Measurements from ENCODE around the gene SERPINA1. TPM values are rescaled to one million over a fixed set of nuclear protein-coding genes. Genes with fewer than 3 reads are reported as not detected.
A peak's percentile ranks its signal among the peaks of the same experiment; 100 is the strongest.

SERPINA1 gene
- total and polyA plus RNA-seq, 2 of the 13 experiments (the other 11 are each of a cell fraction or from before 2014, with no cell fraction given) = 3,266 to 11,015 TPM

DNA sequence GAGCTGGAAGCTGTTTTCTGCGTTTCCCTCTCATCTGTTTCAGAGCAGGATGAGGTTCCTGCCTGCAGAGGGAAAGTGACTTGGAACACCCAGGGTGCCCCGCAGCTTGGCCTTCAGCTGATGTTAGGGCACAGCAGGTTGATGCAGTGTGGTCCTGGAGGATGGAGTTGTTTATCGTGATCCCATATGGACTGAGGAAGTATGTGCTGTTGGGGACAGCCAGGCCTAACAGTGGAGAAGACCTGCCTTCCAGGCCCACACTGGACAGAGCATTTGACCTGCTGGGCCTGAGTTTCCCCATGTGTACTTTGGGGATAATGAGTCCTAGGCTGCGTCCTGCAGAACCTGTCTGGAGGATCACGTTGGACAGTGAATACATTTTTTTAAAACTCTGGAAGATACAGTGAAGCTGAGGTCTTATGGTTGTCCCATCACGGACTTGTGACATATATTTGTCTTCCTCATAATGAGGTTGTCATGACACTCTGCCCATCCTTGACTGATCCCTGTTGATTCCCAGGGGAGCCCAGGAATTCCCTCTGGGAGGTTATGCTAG lies 12.8 kb downstream of the SERPINA1 start (continued):
- no peak for TF ChIP-seq ZNF7 (CRISPR knock-in tag; IDR thresholded peaks at IDR 0.05)
- TF ChIP-seq ZNF431 (CRISPR knock-in tag; IDR thresholded peaks at IDR 0.05; ENCODE audit: borderline replicate concordance, low read depth) = no peak
- peak; percentile 6; the same call in 1 of the 2 replicates for TF ChIP-seq STAG1 (CRISPR knock-in tag; IDR thresholded peaks at IDR 0.05)
- 0 out of 2 replicates have a peak, but pooled peaks have one; percentile 11 for TF ChIP-seq NKX3-1 (CRISPR knock-in tag; IDR thresholded peaks at IDR 0.05)
- TF ChIP-seq ZNF772 (CRISPR knock-in tag; IDR thresholded peaks at IDR 0.05) = 0 out of 2 replicates have a peak, but pooled peaks have one; percentile 30
- no peak for TF ChIP-seq TARDBP (CRISPR knock-in tag; IDR thresholded peaks at IDR 0.05)
- TF ChIP-seq CC2D1A (CRISPR knock-in tag; IDR thresholded peaks at IDR 0.05) = 0 out of 2 replicates have a peak, but pooled peaks have one; percentile 27
- 0 out of 2 replicates have a peak, but pooled peaks have one; percentile 16 for TF ChIP-seq KMT2A (CRISPR knock-in tag; IDR thresholded peaks at IDR 0.05)
- TF ChIP-seq ARID2 (CRISPR knock-in tag; IDR thresholded peaks at IDR 0.05; ENCODE audit: borderline replicate concordance) = peak; percentile 71; the same call in 1 of the 2 replicates
- TF ChIP-seq, protein P1, sequence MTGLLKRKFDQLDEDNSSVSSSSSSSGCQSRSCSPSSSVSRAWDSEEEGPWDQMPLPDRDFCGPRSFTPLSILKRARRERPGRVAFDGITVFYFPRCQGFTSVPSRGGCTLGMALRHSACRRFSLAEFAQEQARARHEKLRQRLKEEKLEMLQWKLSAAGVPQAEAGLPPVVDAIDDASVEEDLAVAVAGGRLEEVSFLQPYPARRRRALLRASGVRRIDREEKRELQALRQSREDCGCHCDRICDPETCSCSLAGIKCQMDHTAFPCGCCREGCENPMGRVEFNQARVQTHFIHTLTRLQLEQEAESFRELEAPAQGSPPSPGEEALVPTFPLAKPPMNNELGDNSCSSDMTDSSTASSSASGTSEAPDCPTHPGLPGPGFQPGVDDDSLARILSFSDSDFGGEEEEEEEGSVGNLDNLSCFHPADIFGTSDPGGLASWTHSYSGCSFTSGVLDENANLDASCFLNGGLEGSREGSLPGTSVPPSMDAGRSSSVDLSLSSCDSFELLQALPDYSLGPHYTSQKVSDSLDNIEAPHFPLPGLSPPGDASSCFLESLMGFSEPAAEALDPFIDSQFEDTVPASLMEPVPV (CRISPR knock-in tag; IDR thresholded peaks at IDR 0.05) = 0 out of 2 replicates have a peak, but pooled peaks have one; percentile 17
- peak; percentile 56; the same call in 1 of the 2 replicates for TF ChIP-seq YEATS4 (CRISPR knock-in tag; IDR thresholded peaks at IDR 0.05; ENCODE audit: borderline replicate concordance)
- TF ChIP-seq ZNF282 (IDR thresholded peaks at IDR 0.05; ENCODE audit: partially characterized antibody) = no peak
- TF ChIP-seq ZNF296 (CRISPR knock-in tag; conservative IDR thresholded peaks at IDR 0.05) = no peak
- TF ChIP-seq, protein P2, sequence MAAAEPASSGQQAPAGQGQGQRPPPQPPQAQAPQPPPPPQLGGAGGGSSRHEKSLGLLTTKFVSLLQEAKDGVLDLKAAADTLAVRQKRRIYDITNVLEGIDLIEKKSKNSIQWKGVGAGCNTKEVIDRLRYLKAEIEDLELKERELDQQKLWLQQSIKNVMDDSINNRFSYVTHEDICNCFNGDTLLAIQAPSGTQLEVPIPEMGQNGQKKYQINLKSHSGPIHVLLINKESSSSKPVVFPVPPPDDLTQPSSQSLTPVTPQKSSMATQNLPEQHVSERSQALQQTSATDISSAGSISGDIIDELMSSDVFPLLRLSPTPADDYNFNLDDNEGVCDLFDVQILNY (CRISPR knock-in tag; conservative IDR thresholded peaks at IDR 0.05) = 0 out of 2 replicates have a peak, but pooled peaks have one; percentile 15
- 0 out of 2 replicates have a peak, but pooled peaks have one; percentile 4 for TF ChIP-seq ATF1 (CRISPR knock-in tag; IDR thresholded peaks at IDR 0.05)
- TF ChIP-seq ZNF160 (CRISPR knock-in tag; IDR thresholded peaks at IDR 0.05) = no peak
- no peak for TF ChIP-seq IRX3 (CRISPR knock-in tag; IDR thresholded peaks at IDR 0.05; ENCODE audit: borderline replicate concordance, low read depth)
- TF ChIP-seq, protein P3, sequence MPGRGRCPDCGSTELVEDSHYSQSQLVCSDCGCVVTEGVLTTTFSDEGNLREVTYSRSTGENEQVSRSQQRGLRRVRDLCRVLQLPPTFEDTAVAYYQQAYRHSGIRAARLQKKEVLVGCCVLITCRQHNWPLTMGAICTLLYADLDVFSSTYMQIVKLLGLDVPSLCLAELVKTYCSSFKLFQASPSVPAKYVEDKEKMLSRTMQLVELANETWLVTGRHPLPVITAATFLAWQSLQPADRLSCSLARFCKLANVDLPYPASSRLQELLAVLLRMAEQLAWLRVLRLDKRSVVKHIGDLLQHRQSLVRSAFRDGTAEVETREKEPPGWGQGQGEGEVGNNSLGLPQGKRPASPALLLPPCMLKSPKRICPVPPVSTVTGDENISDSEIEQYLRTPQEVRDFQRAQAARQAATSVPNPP (CRISPR knock-in tag; IDR thresholded peaks at IDR 0.05) = 0 out of 2 replicates have a peak, but pooled peaks have one; percentile 25
- no peak for TF ChIP-seq ZNF674 (CRISPR knock-in tag; IDR thresholded peaks at IDR 0.05; ENCODE audit: low read depth)
- peak; percentile 49; the same call in 1 of the 2 replicates for TF ChIP-seq ATF7-NPFF (CRISPR knock-in tag; IDR thresholded peaks at IDR 0.05; ENCODE audit: low read depth)
- no peak for TF ChIP-seq KDM5A (IDR thresholded peaks at IDR 0.05; ENCODE audit: borderline replicate concordance, low read length)
- TF ChIP-seq HOXA5 (CRISPR knock-in tag; IDR thresholded peaks at IDR 0.05) = 0 out of 2 replicates have a peak, but pooled peaks have one; percentile 30
- no peak for TF ChIP-seq CEBPG (CRISPR knock-in tag; IDR thresholded peaks at IDR 0.05)
- TF ChIP-seq THAP11 (CRISPR knock-in tag; IDR thresholded peaks at IDR 0.05) = 0 out of 2 replicates have a peak, but pooled peaks have one; percentile 3
- peak; percentile 56; the same call in 1 of the 2 replicates for TF ChIP-seq ZFX (CRISPR knock-in tag; IDR thresholded peaks at IDR 0.05; ENCODE audit: low read depth)
- no peak for TF ChIP-seq TAF15 (IDR thresholded peaks at IDR 0.05; ENCODE audit: low read depth, low read length, poor library complexity, severe bottlenecking)
- TF ChIP-seq, protein P4, sequence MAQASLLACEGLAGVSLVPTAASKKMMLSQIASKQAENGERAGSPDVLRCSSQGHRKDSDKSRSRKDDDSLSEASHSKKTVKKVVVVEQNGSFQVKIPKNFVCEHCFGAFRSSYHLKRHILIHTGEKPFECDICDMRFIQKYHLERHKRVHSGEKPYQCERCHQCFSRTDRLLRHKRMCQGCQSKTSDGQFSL (CRISPR knock-in tag; IDR thresholded peaks at IDR 0.05) = no peak; the same call in 1 of the 2 replicates
- no peak for TF ChIP-seq CAMTA2 (CRISPR knock-in tag; IDR thresholded peaks at IDR 0.05; ENCODE audit: borderline replicate concordance)
